ENCODE results near the gene PLEKHH1.
"Not testable (repeated sequence)": the region's sequence is repeated elsewhere in the genome, so short reads cannot be mapped to it uniquely, and the experiment has no call there.

Gene PLEKHH1

DNA sequence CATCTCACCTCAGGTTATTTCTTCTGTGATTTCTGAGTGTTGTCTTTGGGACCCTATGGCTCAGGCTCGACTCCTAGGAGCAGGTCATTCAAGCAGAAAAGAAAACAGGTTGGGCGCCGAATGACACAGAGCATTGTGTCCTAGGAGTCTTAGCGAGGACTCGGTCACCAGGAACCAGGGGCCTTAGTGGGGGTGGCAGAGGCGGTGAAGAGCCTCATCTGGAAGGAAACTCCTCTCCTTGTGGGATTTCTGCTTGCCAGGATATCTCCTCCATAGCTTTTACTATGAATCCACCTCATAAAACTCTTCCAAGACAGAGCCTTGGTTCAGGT, 630 bp downstream of the PLEKHH1 start:
- H3K9me3 Mint-ChIP-seq = no peaks in the 10 kb centered on the region
- DNase-seq = no peak
- no peaks in the 10 kb centered on the region for H3K36me3 Mint-ChIP-seq (ENCODE audit: low read depth)
- H3K27ac Mint-ChIP-seq = peak overlapping the region; percentile 39
- H3K4me1 Mint-ChIP-seq (ENCODE audit: low read depth) = peaks cover 8% of the 10 kb centered on the region
- H3K27me3 Mint-ChIP-seq = peaks cover 32% of the 10 kb centered on the region
- H3K4me3 Mint-ChIP-seq = peak overlapping the region; percentile 73

DNA sequence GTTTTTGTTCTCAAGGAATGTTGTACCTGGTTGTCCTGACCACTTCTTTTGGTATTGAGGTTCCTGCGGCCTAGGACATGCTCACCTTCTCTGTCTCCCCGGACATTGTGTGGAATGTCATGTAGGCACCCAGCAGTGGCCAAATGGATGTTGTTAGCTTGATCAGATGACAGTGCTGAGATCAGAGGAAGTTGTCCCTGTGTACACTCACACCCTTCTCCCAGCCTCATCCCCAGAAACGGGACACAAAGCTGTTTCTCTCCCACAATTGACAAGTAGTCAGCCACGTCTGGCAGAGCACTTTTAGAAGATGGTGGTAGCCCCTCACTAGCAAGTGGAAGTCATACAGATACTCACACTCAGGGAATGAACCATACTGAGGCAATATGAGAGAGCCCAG, 3.0 kb downstream of the PLEKHH1 start:
- no peak for DNase-seq
- no peaks in the 10 kb centered on the region for H3K9me3 Mint-ChIP-seq
- peaks cover 8% of the 10 kb centered on the region for H3K4me1 Mint-ChIP-seq (ENCODE audit: low read depth)
- H3K27ac Mint-ChIP-seq = no peak overlapping the region
- H3K36me3 Mint-ChIP-seq (ENCODE audit: low read depth) = no peaks in the 10 kb centered on the region
- H3K27me3 Mint-ChIP-seq = peaks cover 30% of the 10 kb centered on the region
- H3K4me3 Mint-ChIP-seq = no peak overlapping the region

GRCh38 chr14:67537736-67538135, 4.6 kb downstream of the PLEKHH1 start:
- H3K36me3 Mint-ChIP-seq (ENCODE audit: low read depth) = no peaks in the 10 kb centered on the region
- H3K27me3 Mint-ChIP-seq = peaks cover 34% of the 10 kb centered on the region

DNA sequence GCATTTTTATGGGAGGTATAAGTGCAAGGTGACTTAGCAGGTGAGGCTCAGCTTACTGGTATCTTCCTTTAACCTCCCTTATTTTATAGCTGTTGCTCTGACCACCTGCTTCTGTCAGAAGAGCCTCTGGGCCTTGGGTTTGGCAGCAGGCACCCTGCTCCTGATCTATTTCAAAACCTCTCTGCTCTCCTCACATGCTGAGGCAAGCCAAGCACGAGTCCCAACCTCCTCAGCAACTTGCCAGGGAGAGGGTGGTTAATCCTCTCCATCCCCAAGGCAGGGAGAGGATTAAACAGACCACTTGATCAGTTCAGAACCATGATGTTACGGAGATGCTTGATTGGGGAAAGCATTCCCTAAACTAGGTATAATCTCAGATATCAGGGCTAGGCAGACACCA, 5.4 kb downstream of the PLEKHH1 start:
- DNase-seq = no peak
- Mint-ChIP-seq H3K4me3 (no peak overlapping the region), H3K27me3 (peaks cover 38% of the 10 kb centered on the region), H3K9me3 (no peaks in the 10 kb centered on the region), H3K27ac (no peak overlapping the region), H3K4me1 (ENCODE audit: low read depth) (peaks cover 16% of the 10 kb centered on the region), H3K36me3 (ENCODE audit: low read depth) (no peaks in the 10 kb centered on the region)

More at GRCh38 chr14:67537736-67538135, 4.6 kb downstream of the PLEKHH1 start:
- Mint-ChIP-seq H3K9me3 (no peaks in the 10 kb centered on the region), H3K27ac (no peak overlapping the region), H3K4me3 (no peak overlapping the region), H3K4me1 (ENCODE audit: low read depth) (peaks cover 16% of the 10 kb centered on the region)
- no peak for DNase-seq

DNA sequence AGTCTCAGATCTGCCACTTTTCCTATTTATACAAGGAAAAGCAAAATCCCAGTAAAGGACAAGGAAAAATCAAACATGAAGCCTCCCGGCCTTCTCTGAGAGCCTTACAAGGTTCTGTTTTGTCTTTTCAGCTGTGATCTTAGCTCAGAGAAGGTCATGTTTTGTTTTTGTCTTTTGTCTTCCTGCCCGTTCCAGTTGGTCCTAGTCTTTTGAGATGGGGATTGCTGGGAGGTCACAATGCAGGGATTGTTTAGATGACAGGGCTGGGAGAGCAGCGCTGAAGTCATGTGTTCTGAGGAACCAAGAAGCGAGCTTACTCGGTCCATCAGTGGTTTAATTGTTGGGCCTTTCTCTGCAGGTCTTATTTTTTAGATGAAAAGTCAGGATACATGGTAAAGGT, 6.0 kb downstream of the PLEKHH1 start:
- Mint-ChIP-seq H3K27ac (no peak overlapping the region), H3K4me3 (no peak overlapping the region)

GRCh38 chr14:67541448-67542387, 8.6 kb downstream of the PLEKHH1 start:
- Mint-ChIP-seq H3K9me3 (no peaks in the 10 kb centered on the region), H3K4me3 (peak overlapping the region; percentile 66), H3K36me3 (ENCODE audit: low read depth) (no peaks in the 10 kb centered on the region), H3K27me3 (peaks cover 20% of the 10 kb centered on the region), H3K4me1 (ENCODE audit: low read depth) (peaks cover 11% of the 10 kb centered on the region), H3K27ac (peak overlapping the region; percentile 62)
- peak; percentile 43 for DNase-seq

More for the DNA sequence above, 6.0 kb downstream of the PLEKHH1 start:
- Mint-ChIP-seq H3K9me3 (no peaks in the 10 kb centered on the region), H3K4me1 (ENCODE audit: low read depth) (peaks cover 11% of the 10 kb centered on the region), H3K27me3 (peaks cover 32% of the 10 kb centered on the region), H3K36me3 (ENCODE audit: low read depth) (no peaks in the 10 kb centered on the region)
- DNase-seq = no peak

GRCh38 chr14:67542620-67543019, 9.5 kb downstream of the PLEKHH1 start:
- not testable (repeated sequence) for H3K9me3 Mint-ChIP-seq; H3K27ac Mint-ChIP-seq; DNase-seq; H3K4me3 Mint-ChIP-seq; H3K36me3 Mint-ChIP-seq (ENCODE audit: low read depth)
- peaks cover 11% of the 10 kb centered on the region for H3K4me1 Mint-ChIP-seq (ENCODE audit: low read depth)
- H3K27me3 Mint-ChIP-seq = peaks cover 20% of the 10 kb centered on the region

GRCh38 chr14:67544590-67544989, 11.5 kb downstream of the PLEKHH1 start:
- Mint-ChIP-seq H3K27ac (no peak overlapping the region), H3K4me1 (ENCODE audit: low read depth) (peaks cover 11% of the 10 kb centered on the region), H3K9me3 (no peaks in the 10 kb centered on the region), H3K4me3 (no peak overlapping the region), H3K36me3 (ENCODE audit: low read depth) (no peaks in the 10 kb centered on the region), H3K27me3 (peaks cover 23% of the 10 kb centered on the region)
- DNase-seq = no peak

DNA sequence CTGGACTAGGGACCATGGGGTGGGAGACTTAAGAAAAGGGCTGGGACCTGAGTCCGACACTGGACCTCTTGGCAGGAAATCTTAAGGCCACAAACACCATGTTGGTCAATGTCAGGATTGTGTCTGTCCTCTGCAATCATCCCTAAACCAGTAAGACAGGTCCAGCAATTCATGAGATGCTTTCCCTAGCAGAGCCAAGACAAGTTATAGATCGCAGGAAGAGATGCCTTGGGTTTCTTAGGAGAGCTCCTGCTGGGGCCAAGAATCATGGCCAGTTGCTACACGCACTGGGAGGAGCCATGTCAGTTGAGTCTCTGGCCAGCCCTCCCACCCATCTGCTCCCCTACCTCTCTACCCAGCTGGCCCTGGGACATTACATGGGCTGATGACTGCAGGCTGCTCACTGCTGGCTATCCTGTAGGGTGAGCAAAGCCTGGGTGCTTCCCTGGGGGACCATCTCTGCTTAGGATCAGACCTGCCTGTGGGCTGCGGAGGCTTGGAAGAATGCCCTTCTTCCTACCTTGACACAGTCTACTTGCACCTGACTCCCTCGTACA, 14.2 kb downstream of the PLEKHH1 start:
- Mint-ChIP-seq H3K27ac (no peak overlapping the region), H3K4me1 (ENCODE audit: low read depth) (no peaks in the 10 kb centered on the region), H3K4me3 (no peak overlapping the region), H3K36me3 (ENCODE audit: low read depth) (no peaks in the 10 kb centered on the region), H3K9me3 (no peaks in the 10 kb centered on the region), H3K27me3 (peaks cover 9% of the 10 kb centered on the region)
- DNase-seq = no peak

GRCh38 chr14:67549734-67550133, 16.6 kb downstream of the PLEKHH1 start:
- no peaks in the 10 kb centered on the region for H3K36me3 Mint-ChIP-seq (ENCODE audit: low read depth)
- no peak overlapping the region for H3K27ac Mint-ChIP-seq
- H3K4me1 Mint-ChIP-seq (ENCODE audit: low read depth) = no peaks in the 10 kb centered on the region
- peaks cover 3% of the 10 kb centered on the region for H3K27me3 Mint-ChIP-seq
- no peak overlapping the region for H3K4me3 Mint-ChIP-seq
- H3K9me3 Mint-ChIP-seq = no peaks in the 10 kb centered on the region
- DNase-seq = no peak

DNA sequence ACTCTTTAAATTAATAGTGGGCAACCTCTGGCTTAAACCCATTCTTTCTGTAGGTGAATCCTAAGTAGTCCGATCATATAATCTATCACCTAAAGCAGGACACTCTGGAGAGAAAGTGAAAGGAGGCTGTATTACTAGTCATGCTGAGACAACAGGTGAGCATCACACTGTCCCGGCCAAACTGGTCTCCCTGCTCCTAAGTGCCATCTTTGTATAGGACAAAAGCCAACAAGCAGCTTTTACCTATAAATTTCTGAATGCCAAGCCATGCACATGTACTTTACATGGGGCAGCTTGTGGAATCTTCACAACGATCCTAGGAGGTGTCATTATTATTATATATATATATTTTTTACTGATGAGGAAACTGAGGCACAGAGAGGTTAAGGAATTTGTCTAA, 18.0 kb downstream of the PLEKHH1 start:
- no peaks in the 10 kb centered on the region for H3K36me3 Mint-ChIP-seq (ENCODE audit: low read depth)
- H3K9me3 Mint-ChIP-seq = no peaks in the 10 kb centered on the region
- H3K27ac Mint-ChIP-seq = no peak overlapping the region
- H3K4me1 Mint-ChIP-seq (ENCODE audit: low read depth) = no peaks in the 10 kb centered on the region
- H3K4me3 Mint-ChIP-seq = no peak overlapping the region
- DNase-seq = no peak
- H3K27me3 Mint-ChIP-seq = peaks cover 3% of the 10 kb centered on the region

- no peak overlapping the region for H3K27ac Mint-ChIP-seq
- no peak overlapping the region for H3K4me3 Mint-ChIP-seq
- DNase-seq = no peak
- H3K36me3 Mint-ChIP-seq (ENCODE audit: low read depth) = no peaks in the 10 kb centered on the region
- H3K27me3 Mint-ChIP-seq = peaks cover 3% of the 10 kb centered on the region
- H3K4me1 Mint-ChIP-seq (ENCODE audit: low read depth) = no peaks in the 10 kb centered on the region
- H3K9me3 Mint-ChIP-seq = no peaks in the 10 kb centered on the region
Measured at GRCh38 chr14:67551940-67552339, 18.9 kb downstream of the PLEKHH1 start.

DNA sequence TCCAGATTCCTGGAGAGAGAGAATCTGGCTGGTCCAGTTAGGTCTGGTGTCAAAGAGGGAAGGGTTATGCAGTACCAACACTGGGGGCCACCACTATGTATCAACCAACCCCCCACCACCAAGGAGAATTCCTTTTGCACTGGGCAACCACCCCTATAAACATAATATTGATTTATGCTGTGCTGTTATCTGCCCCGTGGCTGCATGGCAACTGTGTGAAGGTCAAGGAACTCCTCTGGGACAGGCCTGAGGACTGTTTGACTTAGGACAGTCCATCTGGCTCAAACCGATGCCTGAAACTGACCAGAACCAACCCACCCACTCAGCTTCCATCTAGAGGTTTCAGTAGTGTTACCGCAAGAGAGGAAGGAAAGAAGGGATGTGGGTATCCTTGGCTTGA, 20.5 kb downstream of the PLEKHH1 start:
- H3K4me1 Mint-ChIP-seq (ENCODE audit: low read depth) = no peaks in the 10 kb centered on the region
- peaks cover 3% of the 10 kb centered on the region for H3K27me3 Mint-ChIP-seq
- H3K4me3 Mint-ChIP-seq = no peak overlapping the region
- no peaks in the 10 kb centered on the region for H3K9me3 Mint-ChIP-seq
- no peaks in the 10 kb centered on the region for H3K36me3 Mint-ChIP-seq (ENCODE audit: low read depth)
- DNase-seq = no peak
- no peak overlapping the region for H3K27ac Mint-ChIP-seq

GRCh38 chr14:67554341-67554740, 21.3 kb downstream of the PLEKHH1 start:
- Mint-ChIP-seq H3K36me3 (ENCODE audit: low read depth) (no peaks in the 10 kb centered on the region), H3K27me3 (no peaks in the 10 kb centered on the region), H3K4me3 (no peak overlapping the region), H3K4me1 (ENCODE audit: low read depth) (no peaks in the 10 kb centered on the region), H3K9me3 (no peaks in the 10 kb centered on the region), H3K27ac (no peak overlapping the region)
- no peak for DNase-seq

GRCh38 chr14:67555518-67556090, 22.5 kb downstream of the PLEKHH1 start:
- H3K9me3 Mint-ChIP-seq = no peaks in the 10 kb centered on the region

More at GRCh38 chr14:67555518-67556090, 22.5 kb downstream of the PLEKHH1 start:
- Mint-ChIP-seq H3K27me3 (no peaks in the 10 kb centered on the region), H3K36me3 (ENCODE audit: low read depth) (no peaks in the 10 kb centered on the region), H3K4me1 (ENCODE audit: low read depth) (no peaks in the 10 kb centered on the region), H3K27ac (no peak overlapping the region), H3K4me3 (no peak overlapping the region)
- no peak for DNase-seq
